Neural cell (in vitro differentiated cells): ENCODE results near the gene SIK3. TPM values are rescaled to one million over a fixed set of nuclear protein-coding genes. Genes with fewer than 3 reads are reported as not detected.

Source experiments
- H2AFZ ChIP-seq: fragments of 200-600, 300-800 bp; sonication (generic), shearing (Covaris generic); 2 replicates; pipeline ENCODE4 v1.6.0; 2014; ENCODE audit warnings: low read depth, mild to moderate bottlenecking, antibody characterized with exemption, low read length, moderate library complexity
- H3F3A ChIP-seq: fragments of 200-600 bp; shearing (Covaris generic); 2 replicates; pipeline ENCODE4 v1.6.1; 2016; ENCODE audit warnings: mild to moderate bottlenecking, moderate library complexity, mixed read lengths, antibody characterized with exemption, low read length; ENCODE audit not compliant: insufficient read depth, poor library complexity, severe bottlenecking
- H3K27ac ChIP-seq: fragments of 200-600, 300-800 bp; sonication (generic), shearing (Covaris generic); 2 replicates; pipeline ENCODE4 v1.5.1; 2014; ENCODE audit warnings: mild to moderate bottlenecking, low read length, moderate library complexity
- H3K27me3 ChIP-seq: fragments of 300-800, 200-600 bp; sonication (generic), shearing (Covaris generic); 2 replicates; pipeline ENCODE4 v1.6.0; 2014; ENCODE audit warnings: mild to moderate bottlenecking, low read depth, low read length, moderate library complexity; ENCODE audit not compliant: insufficient read depth
- H3K36me3 ChIP-seq: fragments of 300-800, 200-600 bp; sonication (generic), shearing (Covaris generic); 2 replicates; pipeline ENCODE4 v1.5.1; 2014; ENCODE audit warnings: mild to moderate bottlenecking, antibody characterized with exemption, low read length, moderate library complexity; ENCODE audit not compliant: insufficient read depth
- H3K4me2 ChIP-seq: fragments of 300-800, 200-600 bp; sonication (generic), shearing (Covaris generic); 2 replicates; pipeline ENCODE4 v1.6.0; 2014; ENCODE audit warnings: mild to moderate bottlenecking, low read length
- H3K4me3 ChIP-seq: fragments of 300-800, 200-600 bp; sonication (generic), shearing (Covaris generic); 2 replicates; pipeline ENCODE4 v1.5.1; 2014; ENCODE audit warnings: mild to moderate bottlenecking, low read length, moderate library complexity
- H3K79me2 ChIP-seq: fragments of 200-600 bp; shearing (Covaris generic); replicated peaks from 2 replicates; pipeline ENCODE4 v1.6.0; 2014; ENCODE audit warnings: mild to moderate bottlenecking, low read length, moderate library complexity; ENCODE audit not compliant: insufficient read depth
- H3K9ac ChIP-seq: fragments of 300-800, 200-600 bp; sonication (generic), shearing (Covaris generic); 2 replicates; pipeline ENCODE4 v1.6.1; 2016; ENCODE audit warnings: mild to moderate bottlenecking, low read length, mixed read lengths
- H3K9me2 ChIP-seq: fragments of 200-600 bp; shearing (Covaris generic); 2 replicates; pipeline ENCODE4 v1.6.1; 2016; ENCODE audit warnings: mild to moderate bottlenecking, low read length, mixed read lengths; ENCODE audit not compliant: insufficient read depth
- H3K9me3 ChIP-seq: fragments of 200-600, 300-800 bp; sonication (generic), shearing (Covaris generic); 2 replicates; pipeline ENCODE4 v1.6.1; 2016; ENCODE audit warnings: mild to moderate bottlenecking, mixed run types, low read length, moderate library complexity, mixed read lengths
- H4K20me1 ChIP-seq: fragments of 200-600 bp; shearing (Covaris generic); 2 replicates; pipeline ENCODE4 v1.6.1; 2016; ENCODE audit warnings: mild to moderate bottlenecking, mixed run types; ENCODE audit not compliant: insufficient read depth
- EP300 ChIP-seq: fragments of 450-650 bp; conservative IDR thresholded peaks from 2 replicates; pipeline ENCODE4 v1.6.1; 2014; ENCODE audit warnings: antibody characterized with exemption, mild to moderate bottlenecking, moderate library complexity; ENCODE audit not compliant: poor library complexity, severe bottlenecking
- EZH2 ChIP-seq: fragments of 200-600, 300-800 bp; shearing (Covaris generic), sonication (generic); IDR thresholded peaks from 2 replicates; pipeline ENCODE4 v1.6.1; 2014; ENCODE audit warnings: antibody characterized with exemption, low read length, borderline replicate concordance, mild to moderate bottlenecking; ENCODE audit not compliant: insufficient read depth, poor library complexity, severe bottlenecking
- MXI1 ChIP-seq: fragments of 450-650 bp; conservative IDR thresholded peaks from 2 replicates; pipeline ENCODE4 v1.6.1; 2014; ENCODE audit warnings: antibody characterized with exemption, mild to moderate bottlenecking; ENCODE audit not compliant: poor library complexity, severe bottlenecking
- POLR2AphosphoS5 ChIP-seq: IDR thresholded peaks from 2 replicates; pipeline ENCODE4 v1.6.1; 2012
- RAD21 ChIP-seq: fragments of 450-650 bp; conservative IDR thresholded peaks from 2 replicates; pipeline ENCODE4 v1.6.1; 2014; ENCODE audit warnings: antibody characterized with exemption, mild to moderate bottlenecking, moderate library complexity
- SMC3 ChIP-seq: fragments of 450-650 bp; conservative IDR thresholded peaks from 2 replicates; pipeline ENCODE4 v1.6.1; 2014; ENCODE audit warnings: antibody characterized with exemption, mild to moderate bottlenecking, moderate library complexity; ENCODE audit not compliant: poor library complexity
- TAF1 ChIP-seq: IDR thresholded peaks from 2 replicates; pipeline ENCODE4 v1.6.1; 2012; ENCODE audit warnings: low read depth
- polyA plus RNA-seq: library from polyadenylated mRNA; depleted of rRNA; stranded (reverse); fragments of >200 nt; gene quantifications from 2 replicates; pipeline ENCODE4 v1.2.3, GENCODE V29; 2014
- TF ChIP-seq, protein P1 (sequence below): fragments of 450-650 bp; IDR thresholded peaks from 2 replicates; pipeline ENCODE4 v1.5.1; 2014; ENCODE audit warnings: antibody characterized with exemption, mild to moderate bottlenecking, moderate library complexity; ENCODE audit not compliant: poor library complexity, severe bottlenecking
- TF ChIP-seq, protein P2 (sequence below): IDR thresholded peaks from 2 replicates; pipeline ENCODE4 v1.6.1; 2012; ENCODE audit warnings: borderline replicate concordance

The SIK3 gene
- polyA plus RNA-seq, 1 donor from 2014 or later = 11.2 TPM

DNA sequence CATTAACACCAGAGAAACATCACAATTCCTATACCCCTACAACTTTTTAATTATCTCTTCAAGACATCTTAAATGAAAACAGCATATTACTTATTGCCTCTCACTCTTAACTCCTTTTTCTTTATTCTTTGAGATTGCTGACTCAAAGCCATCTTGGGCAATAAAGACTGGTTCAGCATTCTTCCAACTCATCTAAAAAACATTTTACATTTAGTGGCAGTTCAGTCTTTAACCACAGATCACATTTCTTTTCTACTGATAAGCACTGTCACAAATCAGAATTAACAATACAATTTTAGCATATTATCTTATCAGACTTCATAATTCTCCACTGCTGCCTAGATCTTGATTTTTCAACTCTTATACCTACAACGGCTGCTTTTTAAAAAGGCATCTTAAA is 34.0 kb downstream of the SIK3 start:
- Histone ChIP-seq H3K9me2 (no peaks in the 10 kb centered on the region), H3K27me3 (no peaks in the 10 kb centered on the region), H3K36me3 (no peaks in the 10 kb centered on the region), H3F3A (no peaks in the 10 kb centered on the region), H3K79me2 (peaks cover 42% of the 10 kb centered on the region), H4K20me1 (no peaks in the 10 kb centered on the region), H3K4me2 (no peak overlapping the region), H2AFZ (no peak overlapping the region), H3K27ac (no peak overlapping the region), H3K9me3 (no peaks in the 10 kb centered on the region), H3K4me3 (no peak overlapping the region), H3K9ac (no peak overlapping the region)
- TF ChIP-seq POLR2AphosphoS5 (no peak), SMC3 (no peak), TAF1 (no peak), EP300 (no peak), MXI1 (no peak), RAD21 (no peak), EZH2 (no peak)
- TF ChIP-seq, protein P1, sequence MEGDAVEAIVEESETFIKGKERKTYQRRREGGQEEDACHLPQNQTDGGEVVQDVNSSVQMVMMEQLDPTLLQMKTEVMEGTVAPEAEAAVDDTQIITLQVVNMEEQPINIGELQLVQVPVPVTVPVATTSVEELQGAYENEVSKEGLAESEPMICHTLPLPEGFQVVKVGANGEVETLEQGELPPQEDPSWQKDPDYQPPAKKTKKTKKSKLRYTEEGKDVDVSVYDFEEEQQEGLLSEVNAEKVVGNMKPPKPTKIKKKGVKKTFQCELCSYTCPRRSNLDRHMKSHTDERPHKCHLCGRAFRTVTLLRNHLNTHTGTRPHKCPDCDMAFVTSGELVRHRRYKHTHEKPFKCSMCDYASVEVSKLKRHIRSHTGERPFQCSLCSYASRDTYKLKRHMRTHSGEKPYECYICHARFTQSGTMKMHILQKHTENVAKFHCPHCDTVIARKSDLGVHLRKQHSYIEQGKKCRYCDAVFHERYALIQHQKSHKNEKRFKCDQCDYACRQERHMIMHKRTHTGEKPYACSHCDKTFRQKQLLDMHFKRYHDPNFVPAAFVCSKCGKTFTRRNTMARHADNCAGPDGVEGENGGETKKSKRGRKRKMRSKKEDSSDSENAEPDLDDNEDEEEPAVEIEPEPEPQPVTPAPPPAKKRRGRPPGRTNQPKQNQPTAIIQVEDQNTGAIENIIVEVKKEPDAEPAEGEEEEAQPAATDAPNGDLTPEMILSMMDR = no peak
- TF ChIP-seq, protein P2, sequence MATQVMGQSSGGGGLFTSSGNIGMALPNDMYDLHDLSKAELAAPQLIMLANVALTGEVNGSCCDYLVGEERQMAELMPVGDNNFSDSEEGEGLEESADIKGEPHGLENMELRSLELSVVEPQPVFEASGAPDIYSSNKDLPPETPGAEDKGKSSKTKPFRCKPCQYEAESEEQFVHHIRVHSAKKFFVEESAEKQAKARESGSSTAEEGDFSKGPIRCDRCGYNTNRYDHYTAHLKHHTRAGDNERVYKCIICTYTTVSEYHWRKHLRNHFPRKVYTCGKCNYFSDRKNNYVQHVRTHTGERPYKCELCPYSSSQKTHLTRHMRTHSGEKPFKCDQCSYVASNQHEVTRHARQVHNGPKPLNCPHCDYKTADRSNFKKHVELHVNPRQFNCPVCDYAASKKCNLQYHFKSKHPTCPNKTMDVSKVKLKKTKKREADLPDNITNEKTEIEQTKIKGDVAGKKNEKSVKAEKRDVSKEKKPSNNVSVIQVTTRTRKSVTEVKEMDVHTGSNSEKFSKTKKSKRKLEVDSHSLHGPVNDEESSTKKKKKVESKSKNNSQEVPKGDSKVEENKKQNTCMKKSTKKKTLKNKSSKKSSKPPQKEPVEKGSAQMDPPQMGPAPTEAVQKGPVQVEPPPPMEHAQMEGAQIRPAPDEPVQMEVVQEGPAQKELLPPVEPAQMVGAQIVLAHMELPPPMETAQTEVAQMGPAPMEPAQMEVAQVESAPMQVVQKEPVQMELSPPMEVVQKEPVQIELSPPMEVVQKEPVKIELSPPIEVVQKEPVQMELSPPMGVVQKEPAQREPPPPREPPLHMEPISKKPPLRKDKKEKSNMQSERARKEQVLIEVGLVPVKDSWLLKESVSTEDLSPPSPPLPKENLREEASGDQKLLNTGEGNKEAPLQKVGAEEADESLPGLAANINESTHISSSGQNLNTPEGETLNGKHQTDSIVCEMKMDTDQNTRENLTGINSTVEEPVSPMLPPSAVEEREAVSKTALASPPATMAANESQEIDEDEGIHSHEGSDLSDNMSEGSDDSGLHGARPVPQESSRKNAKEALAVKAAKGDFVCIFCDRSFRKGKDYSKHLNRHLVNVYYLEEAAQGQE = no peak

DNA sequence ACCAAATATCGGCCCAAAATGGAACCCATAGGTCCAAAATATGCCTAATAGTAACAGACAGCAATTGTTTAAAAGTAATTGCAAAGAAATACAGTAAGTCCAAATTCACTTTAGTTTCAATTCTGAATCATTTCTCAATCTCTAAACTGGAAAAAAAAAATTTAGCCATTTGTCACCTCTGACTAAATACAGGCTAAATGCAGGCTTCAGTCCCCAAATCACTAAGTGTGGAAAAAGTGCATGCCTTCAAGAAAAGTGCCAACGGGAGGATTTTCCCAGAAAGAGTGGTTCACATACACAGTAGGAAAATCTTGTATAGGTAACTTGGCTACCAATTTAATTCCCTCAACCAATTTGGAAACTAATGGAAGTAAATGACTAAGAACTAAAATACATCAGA is 35.7 kb downstream of the SIK3 start:
- Histone ChIP-seq H3K4me2 (no peak overlapping the region), H2AFZ (no peak overlapping the region), H3K79me2 (peaks cover 46% of the 10 kb centered on the region), H3K9me2 (no peaks in the 10 kb centered on the region), H3K9me3 (no peaks in the 10 kb centered on the region), H3K27me3 (no peaks in the 10 kb centered on the region), H3F3A (no peaks in the 10 kb centered on the region), H4K20me1 (no peaks in the 10 kb centered on the region), H3K36me3 (no peaks in the 10 kb centered on the region), H3K9ac (no peak overlapping the region), H3K27ac (no peak overlapping the region), H3K4me3 (no peak overlapping the region)
- no peak for TF ChIP-seq POLR2AphosphoS5
- TF ChIP-seq EP300 = no peak
- TF ChIP-seq, protein P2 = no peak
- TF ChIP-seq, protein P1 = no peak
- TF ChIP-seq RAD21 = no peak
- no peak for TF ChIP-seq MXI1
- no peak for TF ChIP-seq SMC3
- no peak for TF ChIP-seq EZH2
